OCI-LY1 (cell line): ENCODE results near the gene SDHA.
A peak's percentile ranks its signal among the peaks of the same experiment; 100 is the strongest.

Source experiments
- H2AFZ ChIP-seq: fragments of 200-600 bp; sonication (generic), shearing (Covaris generic); 2 replicates; pipeline ENCODE4 v1.6.0; 2014; ENCODE audit warnings: antibody characterized with exemption, mild to moderate bottlenecking, low read length
- H3F3A ChIP-seq: fragments of 200-600 bp; sonication (generic), shearing (Covaris generic); 2 replicates; pipeline ENCODE4 v1.6.0; 2014; ENCODE audit warnings: mild to moderate bottlenecking, antibody characterized with exemption, low read length, moderate library complexity; ENCODE audit not compliant: insufficient read depth
- H3K27ac ChIP-seq: fragments of 200-600 bp; sonication (generic); 2 replicates; pipeline ENCODE4 v1.5.1; 2014; ENCODE audit warnings: low read length, mixed run types, mild to moderate bottlenecking, low read depth; ENCODE audit not compliant: poor library complexity, severe bottlenecking
- H3K27me3 ChIP-seq: fragments of 200-600 bp; sonication (generic); 2 replicates; pipeline ENCODE4 v1.6.0; 2014; ENCODE audit warnings: antibody characterized with exemption, mild to moderate bottlenecking, low read length, moderate library complexity; ENCODE audit not compliant: insufficient read depth
- H3K36me3 ChIP-seq: fragments of 200-600 bp; sonication (generic); 2 replicates; pipeline ENCODE4 v1.6.1; 2014; ENCODE audit warnings: mild to moderate bottlenecking, antibody characterized with exemption, low read length, moderate library complexity, mixed read lengths; ENCODE audit not compliant: insufficient read depth
- H3K4me1 ChIP-seq: fragments of 200-600 bp; sonication (generic); 2 replicates; pipeline ENCODE4 v1.5.1; 2014; ENCODE audit warnings: mild to moderate bottlenecking, low read length, moderate library complexity; ENCODE audit not compliant: insufficient read depth, severe bottlenecking
- H3K4me2 ChIP-seq: fragments of 200-600 bp; sonication (generic), shearing (Covaris generic); 2 replicates; pipeline ENCODE4 v1.6.1; 2014; ENCODE audit warnings: low read length
- H3K4me3 ChIP-seq: fragments of 200-600 bp; sonication (generic); 2 replicates; pipeline ENCODE4 v1.5.1; 2014; ENCODE audit warnings: low read length, low read depth, mild to moderate bottlenecking, mixed read lengths; ENCODE audit not compliant: poor library complexity, severe bottlenecking
- H3K79me2 ChIP-seq: fragments of 200-600 bp; shearing (Covaris generic); 2 replicates; pipeline ENCODE4 v1.6.1; 2016; ENCODE audit warnings: mixed run types, low read length, mixed read lengths; ENCODE audit not compliant: insufficient read depth
- H3K9ac ChIP-seq: fragments of 200-600 bp; sonication (generic), shearing (Covaris generic); 2 replicates; pipeline ENCODE4 v1.6.1; 2014; ENCODE audit warnings: mild to moderate bottlenecking, low read length, mixed read lengths
- H3K9me2 ChIP-seq: fragments of 200-600 bp; sonication (generic), shearing (Covaris generic); 2 replicates; pipeline ENCODE4 v1.6.1; 2014; ENCODE audit warnings: low read depth, mild to moderate bottlenecking, low read length, mixed read lengths
- H3K9me3 ChIP-seq: fragments of 200-600 bp; shearing (Covaris generic); 2 replicates; pipeline ENCODE4 v1.6.1; 2014; ENCODE audit warnings: low read length, mixed read lengths
- H4K20me1 ChIP-seq: fragments of 200-600 bp; sonication (generic), shearing (Covaris generic); 2 replicates; pipeline ENCODE4 v1.6.0; 2016; ENCODE audit warnings: mild to moderate bottlenecking, low read length; ENCODE audit not compliant: insufficient read depth
- CTCF ChIP-seq: fragments of 200-600 bp; sonication (generic), shearing (Covaris generic); IDR thresholded peaks from 2 replicates; pipeline ENCODE4 v1.5.1; 2017; ENCODE audit warnings: mild to moderate bottlenecking, antibody characterized with exemption, low read length, moderate library complexity, mixed read lengths
- EZH2 ChIP-seq: fragments of 200-600 bp; sonication (generic), shearing (Covaris generic); IDR thresholded peaks from 2 replicates; pipeline ENCODE4 v1.8.0; 2017; ENCODE audit warnings: borderline replicate concordance, mixed run types, mild to moderate bottlenecking, antibody characterized with exemption, low read length, moderate library complexity, mixed read lengths

SDHA gene

DNA sequence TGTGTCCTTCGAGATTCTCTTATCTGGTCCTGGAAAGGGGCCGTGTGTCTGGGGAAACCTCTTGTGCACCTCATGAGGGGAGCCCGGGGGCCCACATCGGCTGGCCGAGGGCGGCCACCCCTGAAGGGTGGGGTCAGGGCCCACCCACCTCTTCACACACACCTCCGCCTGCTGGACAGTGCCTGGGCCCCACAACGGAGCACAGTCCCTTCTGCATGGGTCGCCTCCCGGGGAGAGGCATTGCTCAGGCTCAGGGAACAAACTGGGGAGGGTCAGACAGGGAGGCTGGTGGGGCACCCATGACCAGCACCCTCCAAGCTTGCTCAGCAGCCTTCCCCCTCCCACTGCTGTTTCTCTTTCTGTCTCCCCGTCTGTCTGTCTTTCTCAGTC lies 28.1 kb upstream of the SDHA start:
- Histone ChIP-seq H3K9me2 (no peaks in the 10 kb centered on the region), H3F3A (no peaks in the 10 kb centered on the region), H3K4me1 (peaks cover 49% of the 10 kb centered on the region), H3K27me3 (no peaks in the 10 kb centered on the region), H2AFZ (no peak overlapping the region), H3K27ac (peak overlapping the region; percentile 79), H3K9me3 (no peaks in the 10 kb centered on the region), H3K79me2 (no peaks in the 10 kb centered on the region), H3K9ac (peak overlapping the region; percentile 51; the same call in 1 of the 2 replicates), H3K4me2 (peak overlapping the region; percentile 44; the same call in 1 of the 2 replicates), H4K20me1 (no peaks in the 10 kb centered on the region), H3K4me3 (no peak overlapping the region), H3K36me3 (no peaks in the 10 kb centered on the region)
- no peak for TF ChIP-seq CTCF
- no peak for TF ChIP-seq EZH2

- no peaks in the 10 kb centered on the region for H4K20me1 ChIP-seq
- TF ChIP-seq CTCF: no peak
- no peak for TF ChIP-seq EZH2
- peak overlapping the region; percentile 44 for H3K4me2 ChIP-seq
- H3K27me3 ChIP-seq: no peaks in the 10 kb centered on the region
- H3K36me3 ChIP-seq: no peaks in the 10 kb centered on the region
- H3F3A ChIP-seq: no peaks in the 10 kb centered on the region
- no peak overlapping the region for H2AFZ ChIP-seq
- H3K4me3 ChIP-seq: peak overlapping the region; percentile 28
- no peaks in the 10 kb centered on the region for H3K9me2 ChIP-seq
- no peaks in the 10 kb centered on the region for H3K79me2 ChIP-seq
- no peaks in the 10 kb centered on the region for H3K9me3 ChIP-seq
- peak overlapping the region; percentile 79 for H3K27ac ChIP-seq
- peaks cover 55% of the 10 kb centered on the region for H3K4me1 ChIP-seq
- H3K9ac ChIP-seq: peak overlapping the region; percentile 51
Observed at GRCh38 chr5:190366-191035, 27.6 kb upstream of the SDHA start.

- Histone ChIP-seq H3K4me3 (peak within 1 kb of the TSS; percentile 28), H3K9me2 (no peaks in the 10 kb centered on the region), H3K4me2 (peak within 1 kb of the TSS; percentile 44), H3K9ac (peak within 1 kb of the TSS; percentile 51), H3K79me2 (no peaks in the 10 kb centered on the region), H3K27ac (peak within 1 kb of the TSS; percentile 79), H3K36me3 (no peaks in the 10 kb centered on the region), H3F3A (no peaks in the 10 kb centered on the region), H2AFZ (no peak within 1 kb of the TSS), H4K20me1 (no peaks in the 10 kb centered on the region), H3K27me3 (no peaks in the 10 kb centered on the region), H3K4me1 (peaks cover 62% of the 10 kb centered on the region), H3K9me3 (no peaks in the 10 kb centered on the region)
- no peak for TF ChIP-seq EZH2
- no peak for TF ChIP-seq CTCF
Observed at GRCh38 chr5:191036-191948, 26.8 kb upstream of the SDHA start, which contains the start of gene LRRC14B. Gene LRRC14B, plus strand, starts transcription at chr5:191495. Its CDS starts 44 bp downstream, at chr5:191539.
